GM18868 (cell line): ENCODE measurements around the gene BCL11A.

ENCODE experiments used
- ATAC-seq: cut with Tn5 transposase; IDR thresholded peaks from one replicate; pipeline ENCODE4 v1.9.1; 2021; ENCODE audit warnings: mild to moderate bottlenecking, moderate library complexity; ENCODE audit not compliant: unreplicated experiment

Gene BCL11A

DNA sequence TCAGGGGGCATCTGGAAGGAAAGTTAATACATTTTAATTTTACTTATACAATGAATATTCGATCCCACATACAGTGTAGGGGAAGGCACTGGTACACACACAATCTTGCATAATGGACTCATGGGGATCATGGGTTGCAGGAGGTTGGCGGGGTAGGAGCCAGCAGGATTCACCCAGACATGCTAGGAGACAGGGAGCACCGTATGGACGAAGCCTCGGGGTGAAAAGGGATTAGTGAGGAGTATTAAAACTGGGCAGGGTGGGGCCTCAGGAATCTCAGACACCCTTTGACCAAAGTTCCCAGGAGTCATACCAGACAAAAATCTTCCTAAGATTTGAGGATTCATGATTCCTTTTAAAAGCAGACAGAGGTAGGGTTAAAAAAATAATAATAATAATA is 140.8 kb downstream of the BCL11A start:
- ATAC-seq, result no peak

DNA sequence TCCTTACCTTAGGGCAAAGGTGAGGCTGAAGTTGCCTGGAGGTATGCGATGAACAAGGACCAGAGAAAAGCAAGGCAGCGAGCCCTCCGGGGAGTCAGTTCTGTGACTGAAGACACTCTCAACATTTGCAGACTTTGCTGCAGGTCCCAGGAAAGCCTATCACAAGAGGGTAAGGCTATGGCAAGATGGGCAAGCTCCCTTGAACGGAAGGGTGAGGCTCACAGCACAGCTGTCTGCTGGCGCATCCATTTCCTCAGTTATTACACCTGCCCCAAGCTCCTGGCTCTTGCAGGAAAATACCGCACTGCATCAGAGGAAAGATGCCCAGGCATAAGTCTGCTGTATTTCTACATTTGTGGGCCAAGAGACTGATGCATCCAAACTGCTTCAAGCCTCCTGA is 141.4 kb downstream of the BCL11A start:
- no peak for ATAC-seq

DNA sequence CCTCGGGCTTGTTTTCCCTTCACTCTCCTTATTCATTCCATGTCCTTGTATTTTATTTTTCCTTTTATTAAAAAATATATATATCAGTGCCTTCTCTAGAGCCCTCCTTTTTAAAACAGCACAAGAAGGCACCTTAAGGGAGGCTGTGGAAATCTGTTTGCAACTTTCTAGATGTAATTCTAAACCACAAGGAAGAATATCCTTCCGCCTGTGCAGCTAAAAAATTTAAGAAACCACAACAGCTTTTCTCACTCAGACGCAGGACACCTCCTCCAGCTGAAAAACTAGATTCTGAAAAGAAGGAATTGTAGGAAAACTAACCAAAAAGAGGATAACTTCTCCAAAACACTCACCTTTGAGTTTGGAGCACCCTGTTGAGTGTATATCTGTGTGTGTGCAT is 142.2 kb downstream of the BCL11A start:
- ATAC-seq, result no peak

DNA sequence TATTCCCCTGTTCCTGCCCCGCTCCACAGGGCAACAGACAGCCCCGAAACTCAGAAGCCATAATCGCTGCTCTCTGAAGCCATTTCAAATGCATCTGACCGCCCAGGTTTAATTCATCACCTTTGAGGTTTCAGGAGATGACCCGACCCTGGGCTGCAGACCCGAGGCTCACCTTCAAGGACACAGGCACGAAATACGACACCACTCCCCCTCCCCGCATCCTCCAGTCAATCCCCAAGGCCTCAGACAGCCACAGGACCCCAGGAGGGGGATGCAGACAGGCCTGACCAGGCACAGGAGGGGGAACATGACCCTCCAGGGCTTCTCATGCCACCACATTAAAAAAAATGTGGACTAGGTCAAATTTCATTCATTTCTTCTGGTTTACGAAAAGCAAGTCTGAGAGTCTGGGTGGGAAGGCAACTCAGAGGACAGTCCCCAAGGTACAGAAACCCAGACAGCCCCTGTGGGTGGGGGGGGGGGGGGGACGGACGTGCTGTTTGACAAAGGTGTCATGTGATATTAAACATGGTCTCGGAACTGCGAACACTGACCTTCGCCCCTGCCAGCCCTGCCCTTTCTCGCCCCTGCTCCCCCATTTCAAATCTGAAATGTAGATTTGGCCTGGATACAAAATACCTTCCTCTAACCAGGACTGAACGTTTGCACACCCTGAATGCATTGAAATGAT is 142.9 kb downstream of the BCL11A start:
- ATAC-seq, result no peak

DNA sequence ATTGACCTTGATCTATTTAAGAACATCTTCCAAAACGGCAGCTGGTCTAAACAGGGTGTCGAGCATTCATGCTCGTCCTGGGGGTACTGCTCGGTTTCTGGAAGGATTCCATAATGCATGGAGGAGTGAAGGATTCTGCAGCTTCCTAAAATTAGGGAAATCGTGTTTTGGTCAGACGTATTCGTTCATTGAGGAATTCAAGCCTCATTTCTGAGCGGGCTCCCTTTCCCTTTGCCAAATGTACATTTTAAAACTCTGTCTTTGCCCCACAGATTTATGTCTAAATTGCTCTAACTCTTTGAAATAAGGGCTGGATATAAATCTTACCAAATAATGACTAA is 144.0 kb downstream of the BCL11A start:
- ATAC-seq, result no peak

DNA sequence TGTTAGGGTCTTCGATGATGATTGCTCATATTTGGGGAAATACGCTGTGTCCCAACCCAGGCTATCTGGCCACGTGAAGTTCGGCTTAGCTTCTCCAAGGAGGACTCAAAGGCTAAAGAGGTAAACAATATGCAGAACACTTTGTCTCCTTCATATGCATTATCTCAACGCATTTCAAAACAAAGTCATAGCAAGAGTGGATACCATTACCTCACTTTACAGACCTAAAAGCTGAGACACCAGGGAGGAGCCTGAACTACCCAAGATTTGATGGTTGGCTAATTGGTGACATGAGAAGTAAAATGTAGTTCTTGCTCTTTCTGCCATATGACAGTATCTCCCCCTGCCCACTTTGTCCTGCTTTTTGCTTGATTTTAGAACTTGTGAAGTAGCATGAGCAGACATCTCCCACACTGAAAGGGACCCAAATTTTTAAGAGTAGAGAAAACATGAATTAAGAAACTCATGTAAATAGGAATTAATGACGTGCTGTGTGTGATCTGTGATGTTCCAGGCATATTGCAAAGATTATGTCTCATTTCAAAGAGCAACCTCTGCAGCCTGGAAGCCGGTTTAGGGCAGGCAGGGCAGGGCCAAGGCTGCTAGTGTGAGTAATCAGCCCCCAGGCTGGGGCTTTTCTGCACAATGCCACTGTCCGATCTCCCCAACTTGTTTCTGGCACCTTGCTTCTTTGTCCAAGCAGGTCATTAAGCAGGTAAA is 144.5 kb downstream of the BCL11A start:
- no peak for ATAC-seq

DNA sequence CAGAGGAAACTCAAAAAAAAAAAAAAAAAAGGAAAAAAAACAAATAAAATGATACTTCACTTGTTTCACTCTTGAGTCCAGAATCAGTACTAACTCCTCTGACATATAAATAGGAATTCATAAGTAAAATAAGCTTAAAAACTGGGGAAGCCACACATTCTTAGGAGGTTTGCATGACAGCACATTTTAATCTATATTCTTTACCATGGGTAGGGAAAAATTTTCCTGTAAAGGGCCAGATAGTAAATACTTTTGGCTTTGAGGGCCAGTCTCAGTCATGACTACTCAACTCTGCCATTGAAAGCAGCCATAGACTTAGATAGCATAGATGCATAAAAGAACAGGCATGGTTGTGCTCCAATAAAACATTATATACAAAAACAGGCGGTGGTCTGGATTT is 145.2 kb downstream of the BCL11A start:
- ATAC-seq, result no peak

DNA sequence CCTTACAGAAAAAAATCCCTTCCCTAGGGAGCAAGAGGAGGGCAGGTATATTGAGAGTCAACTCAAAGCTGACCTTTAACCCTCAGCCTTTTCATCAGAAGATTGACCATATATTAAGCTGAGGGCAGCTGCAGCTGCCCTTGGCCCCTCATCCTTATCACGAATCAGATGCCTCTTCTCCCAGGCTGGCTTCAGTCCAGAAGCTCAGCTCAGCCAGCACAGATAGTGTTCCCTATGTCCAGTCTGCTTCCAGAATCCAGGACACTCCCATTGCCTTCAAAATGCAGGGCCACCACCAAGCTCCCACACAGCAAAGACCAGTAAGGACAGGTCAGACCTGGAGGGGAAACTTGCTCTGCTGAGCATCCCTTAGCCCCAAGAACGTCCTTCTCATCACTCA is 146.1 kb downstream of the BCL11A start:
- no peak for ATAC-seq

DNA sequence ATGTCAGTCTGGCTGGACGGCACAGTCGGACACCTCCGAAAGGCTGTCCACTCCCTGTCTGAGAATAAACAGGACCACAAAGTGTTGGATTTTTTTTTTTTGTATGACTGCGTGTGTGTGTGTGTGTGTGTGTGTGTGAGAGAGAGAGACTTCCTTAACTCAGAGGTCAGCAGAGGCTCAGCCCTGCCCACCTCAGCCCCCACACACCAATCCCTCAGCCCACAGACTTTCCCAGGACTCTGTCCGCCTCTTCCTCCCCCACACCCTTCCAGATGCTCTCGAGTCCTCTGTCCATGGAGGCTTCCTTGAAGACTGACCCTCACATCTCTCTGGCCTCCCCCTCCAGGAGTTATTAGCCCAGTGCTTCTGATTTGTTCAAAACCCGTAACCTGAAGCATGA is 147.3 kb downstream of the BCL11A start:
- no peak for ATAC-seq

DNA sequence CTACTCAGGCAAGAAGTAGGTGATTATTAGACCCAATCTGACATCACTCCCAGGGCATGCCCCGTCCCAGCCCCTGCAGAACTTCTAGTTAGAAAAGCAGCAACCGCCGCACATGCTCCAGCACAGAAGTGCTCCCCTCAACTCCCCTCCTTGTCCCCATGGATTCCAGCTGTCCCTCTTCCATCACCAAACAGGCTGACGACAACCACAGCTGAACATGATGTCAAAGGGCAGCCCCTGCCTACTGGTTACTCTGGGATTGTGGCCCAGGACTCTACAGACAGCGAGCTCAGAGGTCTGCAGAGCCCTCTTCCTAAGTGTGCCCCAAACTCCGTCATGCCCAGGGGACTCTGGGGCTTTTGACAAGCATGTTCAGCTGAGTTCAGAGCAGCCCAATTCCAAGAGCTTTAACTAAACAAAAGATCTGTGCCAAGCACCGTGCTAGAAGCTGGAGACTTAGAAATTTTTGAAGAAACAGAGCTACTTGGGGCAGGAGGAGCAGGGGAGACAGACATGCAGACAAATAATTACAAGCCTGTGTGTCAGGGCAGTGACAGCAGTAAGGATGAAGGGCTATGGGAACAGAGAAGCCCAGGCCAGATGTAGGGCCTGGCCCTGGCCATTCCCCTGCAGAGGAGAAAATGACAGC is 148.1 kb downstream of the BCL11A start:
- ATAC-seq, result no peak
